GM12878 (cell line): ENCODE results near the gene RBPJ. TPM values are rescaled to one million over a fixed set of nuclear protein-coding genes. Genes with fewer than 3 reads are reported as not detected.

Experiments
- ATAC-seq: fragments of 200-7000 bp; cut with Tn5 transposase; 3 replicates; pipeline ENCODE4 v1.9.1; 2020; ENCODE audit warnings: mild to moderate bottlenecking, moderate library complexity
- BruUV-seq: library from RNA; stranded (reverse); fragments of 400-500 nt; replicated peaks from 2 replicates; lab custom pipeline; 2021; lab: Mats Ljungman, UMichigan
- CTCF ChIA-PET: fragments of 300-600 bp; sonication (Branson Sonifier 250); formaldehyde crosslinking; extraction: SDS; loops from one replicate; lab custom pipeline; 2021; ENCODE audit warnings: inconsistent platforms; lab: Yijun Ruan, JAX
- POLR2A ChIA-PET: fragments of 350-600 bp; formaldehyde crosslinking; extraction: SDS; loops from one replicate; lab custom pipeline; 2021; ENCODE audit warnings: inconsistent platforms; lab: Charles Lee
- RAD21 ChIA-PET: fragments of 300-600 bp; sonication (Branson Sonifier 250); formaldehyde crosslinking; loops from one replicate; lab custom pipeline; 2023; ENCODE audit warnings: antibody characterized with exemption; ENCODE audit not compliant: unreplicated experiment; lab: Charles Lee
- SMC1A ChIA-PET: fragments of 300-600 bp; sonication (Branson Sonifier 250); formaldehyde crosslinking; loops from one replicate; lab custom pipeline; 2023; ENCODE audit not compliant: unreplicated experiment, uncharacterized antibody; lab: Charles Lee
- DNase-seq: peaks from one replicate; pipeline ENCODE4 v3.0.0-alpha.2; 2011; ENCODE audit warnings: low read depth, low spot score
- FAIRE-seq: peaks from 3 replicates; lab custom pipeline; 2011; peaks lifted over from hg19 to GRCh38; lab: Jason Lieb, UNC
- H2AFZ ChIP-seq: 2 replicates; pipeline ENCODE4 v1.6.0; 2011; ENCODE audit warnings: low read depth, low read length, control low read depth; ENCODE audit not compliant: control insufficient read depth
- H3K27ac ChIP-seq: 2 replicates; pipeline ENCODE4 v1.5.1; 2011; ENCODE audit warnings: control low read depth; ENCODE audit not compliant: control insufficient read depth, insufficient read depth
- H3K27me3 ChIP-seq, 2 experiments: replicated peaks in 1 of 2; 2 replicates each; pipeline versions ENCODE4 v1.6.0 to v1.6.1; 2011; ENCODE audit warnings: low read length in 1 of 2; ENCODE audit not compliant: control insufficient read depth in 2 of 2, insufficient read depth in 2 of 2
- H3K36me3 ChIP-seq, 2 experiments: 2 replicates each; pipeline ENCODE4 v1.5.1; 2011; ENCODE audit warnings: low read length in 1 of 2; ENCODE audit not compliant: control insufficient read depth in 2 of 2, insufficient read depth in 2 of 2
- H3K4me1 ChIP-seq: 2 replicates; pipeline ENCODE4 v1.6.1; 2011; ENCODE audit warnings: mild to moderate bottlenecking, low read length, moderate library complexity, mixed read lengths; ENCODE audit not compliant: control insufficient read depth, insufficient read depth
- H3K4me2 ChIP-seq: 2 replicates; pipeline ENCODE4 v1.6.0; 2011; ENCODE audit warnings: control low read depth; ENCODE audit not compliant: control insufficient read depth, insufficient read depth
- H3K4me3 ChIP-seq: fragments of 200-600 bp; sonication (generic); 2 replicates; pipeline ENCODE4 v1.5.1; 2016
- H3K79me2 ChIP-seq: 2 replicates; pipeline ENCODE4 v1.6.0; 2011; ENCODE audit warnings: low read length; ENCODE audit not compliant: control insufficient read depth, insufficient read depth
- H3K9ac ChIP-seq: 2 replicates; pipeline ENCODE4 v1.8.0; 2011; ENCODE audit warnings: low read length, control low read depth, mixed read lengths; ENCODE audit not compliant: control insufficient read depth, insufficient read depth
- H3K9me3 ChIP-seq: replicated peaks from 3 replicates; pipeline ENCODE4 v1.5.1; 2011; ENCODE audit warnings: mild to moderate bottlenecking, low read length; ENCODE audit not compliant: control insufficient read depth, insufficient read depth
- H4K20me1 ChIP-seq: 2 replicates; pipeline ENCODE4 v1.6.0; 2011; ENCODE audit not compliant: control insufficient read depth, insufficient read depth
- DPF2 ChIP-seq: fragments of 450-650 bp; IDR thresholded peaks from 2 replicates; pipeline ENCODE4 v1.6.1; 2017; ENCODE audit warnings: mild to moderate bottlenecking
- ESRRA ChIP-seq: IDR thresholded peaks from 2 replicates; pipeline ENCODE4 v1.6.1; 2012; ENCODE audit warnings: mild to moderate bottlenecking, low read length, improper control_type of control experiment
- GABPA ChIP-seq: IDR thresholded peaks from 2 replicates; pipeline ENCODE4 v1.6.1; 2014; ENCODE audit warnings: antibody characterized with exemption, low read depth, mild to moderate bottlenecking, inconsistent platforms
- HDAC6 ChIP-seq: fragments of 200-600 bp; sonication (generic); IDR thresholded peaks from one replicate; pipeline ENCODE4 v1.8.0; 2017; ENCODE audit warnings: antibody characterized with exemption; ENCODE audit not compliant: unreplicated experiment
- NKRF ChIP-seq: fragments of 450-650 bp; conservative IDR thresholded peaks from 2 replicates; pipeline ENCODE4 v1.6.1; 2017; ENCODE audit warnings: mild to moderate bottlenecking, moderate library complexity
- RUNX3 ChIP-seq: IDR thresholded peaks from 2 replicates; pipeline ENCODE4 v1.6.1; 2012; ENCODE audit warnings: low read length, inconsistent platforms
- SUZ12 ChIP-seq: fragments of 200-600 bp; sonication (generic); IDR thresholded peaks from one replicate; pipeline ENCODE4 v1.6.1; 2018; ENCODE audit warnings: antibody characterized with exemption, mild to moderate bottlenecking; ENCODE audit not compliant: unreplicated experiment
- TCF12 ChIP-seq: IDR thresholded peaks from 2 replicates; pipeline ENCODE4 v1.6.1; 2011; ENCODE audit warnings: low read depth, mild to moderate bottlenecking, low read length
- ZNF24 ChIP-seq: fragments of 450-650 bp; IDR thresholded peaks from 2 replicates; pipeline ENCODE4 v1.6.1; 2017; ENCODE audit warnings: antibody characterized with exemption, mild to moderate bottlenecking
- ZNF592 ChIP-seq: fragments of 450-650 bp; IDR thresholded peaks from 2 replicates; pipeline ENCODE4 v1.6.1; 2017; ENCODE audit warnings: mild to moderate bottlenecking, moderate library complexity
- WGBS: methylation state at CpG from one replicate; pipeline ENCODE4 v1.1.6; 2016; ENCODE audit warnings: low lambda C conversion rate; ENCODE audit not compliant: insufficient replicate concordance, insufficient coverage; ENCODE audit errors: missing lambda C conversion rate; 5-methylcytosine and 5-hydroxymethylcytosine counted together
- in situ Hi-C: fragments of 300-500 bp; cut with MboI; formaldehyde crosslinking; loops from 9 replicates; pipeline ENCODE4 v1.14.3; 2018; ENCODE audit warnings: mixed read lengths
- intact Hi-C: fragments of 100-400 bp; cut with micrococcal nuclease; formaldehyde crosslinking; loops from one replicate; pipeline ENCODE4 v1.14.2; 2022; ENCODE audit not compliant: unreplicated experiment
- polyA plus RNA-seq, 11 experiments: library from polyadenylated mRNA; depleted of rRNA in 4 of 11; unstranded in 6 of 11; stranded (reverse) in 5 of 11; fragments of >200 nt; fragmentation: Nextera tagmentation in 4 of 11; fragmentation: Illumina TruSeq in 1 of 11; extraction: Ambion mirVana in 4 of 11; extraction: Trizol in 1 of 11; gene quantifications; 1 replicate in 1 of 11; 2 replicates in 10 of 11; pipeline versions ENCODE4 v1.2.1 to v1.2.3, GENCODE V29; 2011 to 2016; ENCODE audit warnings: inconsistent platforms in 2 of 11, missing spikeins in 2 of 11, low read depth in 1 of 11
- total RNA-seq, 4 experiments: library from RNA; depleted of rRNA in 3 of 4; stranded (reverse); fragments of >200 nt in 3 of 4; fragmentation: Illumina TruSeq in 1 of 4; extraction: Trizol in 1 of 4; gene quantifications; 2 replicates each; pipeline versions ENCODE4 v1.2.1 to v1.2.3, GENCODE V29; 2013 to 2021

RBPJ gene
- total and polyA plus RNA-seq, 10 of the 15 experiments (the other 5 are each of a cell fraction or from before 2014, with no cell fraction given), result 24.5 to 87.6 (median 41.6) TPM

- peak; percentile 80 for TF ChIP-seq ZNF24
Measured at GRCh38 chr4:26410385-26411293, 89.8 kb downstream of the RBPJ start (continued).

- WGBS, result 72% methylated on average over 7 of the region's 7 CpGs
- intact Hi-C loops (loop anchor here (5.0 kb wide), 2 partner anchors 330 to 485 kb away; no protein-coding TSS in a partner anchor), in situ Hi-C loops (loop anchor here (10.0 kb wide), 1 partner anchor 388 kb away; no protein-coding TSS in a partner anchor)
- H3K27ac ChIP-seq, result no peak overlapping the region
- FAIRE-seq, result no peak
- no peak overlapping the region for H2AFZ ChIP-seq
- H3K4me3 ChIP-seq, result no peak overlapping the region
- no peaks in the 10 kb centered on the region for H3K4me1 ChIP-seq
- SMC1A ChIA-PET, result interaction anchor here (0.7 to 9.2 kb wide), 5 partner anchors 12 to 330 kb away, joined by 3 to 175 read pairs (median 4); no protein-coding TSS in a partner anchor
- POLR2A ChIA-PET, result no interaction called here
- peaks cover 0 to 11% of the 10 kb centered on the region in 2 experiments; a peak in 2 of 4 replicates for H3K36me3 ChIP-seq
- no peaks in the 10 kb centered on the region; the same call in 2 of the 3 replicates for H3K9me3 ChIP-seq
- CTCF ChIA-PET, result interaction anchor here (0.5 to 18.7 kb wide), 7 partner anchors 84 to 406 kb away, joined by 3 to 474 read pairs (median 4); no protein-coding TSS in a partner anchor
- no peak for DNase-seq
- H3K27me3 ChIP-seq, result no peaks in the 10 kb centered on the region
- RAD21 ChIA-PET, result interaction anchor here (2.6 to 10.8 kb wide), 2 partner anchors 82 to 88 kb away, joined by 11 to 170 read pairs; no protein-coding TSS in a partner anchor
- no peaks in the 10 kb centered on the region; the same call in 1 of the 2 replicates for H4K20me1 ChIP-seq
- H3K79me2 ChIP-seq, result no peaks in the 10 kb centered on the region
- TF ChIP-seq ESRRA (no peak), DPF2 (no peak), SUZ12 (no peak), ZNF592 (no peak), GABPA (no peak), TCF12 (no peak), NKRF (no peak), HDAC6 (no peak), RUNX3 (no peak)
- no peak overlapping the region for H3K4me2 ChIP-seq
- ATAC-seq, result no peak
- no TSS peak for BruUV-seq
- no peak overlapping the region for H3K9ac ChIP-seq
Measured at GRCh38 chr4:26412381-26413372, 91.9 kb downstream of the RBPJ start.
